HepG2 (cell line): ENCODE measurements around the gene IFIT3. TPM values are rescaled to one million over a fixed set of nuclear protein-coding genes. Genes with fewer than 3 reads are reported as not detected.

Experiments
- ARHGAP35 ChIP-seq: sonication (generic); formaldehyde crosslinking; IDR thresholded peaks from 2 replicates; pipeline ENCODE4 v1.9.0; 2022; ENCODE audit warnings: mild to moderate bottlenecking, inconsistent platforms, moderate library complexity, missing genetic modification reagents, borderline replicate concordance
- ARID5B ChIP-seq: IDR thresholded peaks from 2 replicates; pipeline ENCODE4 v1.4.0; 2020; ENCODE audit warnings: mild to moderate bottlenecking, missing genetic modification reagents
- EED ChIP-seq: sonication (generic); formaldehyde crosslinking; IDR thresholded peaks from 2 replicates; pipeline ENCODE4 v1.5.0; 2020; ENCODE audit warnings: mild to moderate bottlenecking, missing genetic modification reagents
- GLI4 ChIP-seq: sonication (generic); formaldehyde crosslinking; IDR thresholded peaks from 2 replicates; pipeline ENCODE4 v1.5.1; 2020; ENCODE audit warnings: missing genetic modification reagents, mild to moderate bottlenecking, moderate library complexity, borderline replicate concordance
- KAT2B ChIP-seq: fragments of 150-350 bp; IDR thresholded peaks from 2 replicates; pipeline ENCODE4 v1.6.1; 2014; ENCODE audit warnings: low read depth, low read length, borderline replicate concordance
- PATZ1 ChIP-seq: sonication (generic); formaldehyde crosslinking; IDR thresholded peaks from 2 replicates; pipeline ENCODE4 v1.4.0; 2020; ENCODE audit warnings: missing genetic modification reagents
- ZKSCAN8 ChIP-seq: IDR thresholded peaks from 2 replicates; pipeline ENCODE4 v1.6.1; 2016; ENCODE audit warnings: borderline replicate concordance, missing genetic modification reagents, missing compliant biosample characterization
- ZNF205 ChIP-seq: IDR thresholded peaks from 2 replicates; pipeline ENCODE4 v1.6.1; 2018; ENCODE audit warnings: missing biosample characterization, missing genetic modification reagents
- ZSCAN22 ChIP-seq: sonication (generic); formaldehyde crosslinking; IDR thresholded peaks from 2 replicates; pipeline ENCODE4 v1.4.0; 2020; ENCODE audit warnings: mild to moderate bottlenecking, missing genetic modification reagents
- ZSCAN9 ChIP-seq: IDR thresholded peaks from 2 replicates; pipeline ENCODE4 v1.6.1; 2016; ENCODE audit warnings: borderline replicate concordance
- polyA plus RNA-seq, 8 experiments: library from polyadenylated mRNA; depleted of rRNA in 3 of 8; stranded (reverse) in 7 of 8; unstranded in 1 of 8; fragments of >200 nt; fragmentation: Illumina TruSeq in 4 of 8; extraction: Trizol in 4 of 8; gene quantifications; 2 replicates each; pipeline versions ENCODE4 v1.2.1 to v1.2.3, GENCODE V29; 2011 to 2016; ENCODE audit warnings: low read depth in 4 of 8, missing spikeins in 1 of 8, mixed read lengths in 1 of 8; ENCODE audit not compliant: insufficient read depth in 1 of 8
- total RNA-seq, 5 experiments: library from RNA; depleted of rRNA; stranded (reverse); fragments of >200 nt; fragmentation: Illumina TruSeq; extraction: Trizol; gene quantifications; 2 replicates each; pipeline ENCODE4 v1.2.3, GENCODE V29; 2016; ENCODE audit warnings: low read depth in 1 of 5

IFIT3 gene
- total and polyA plus RNA-seq, 2 of the 13 experiments (the other 11 are each of a cell fraction or from before 2014, with no cell fraction given): 0.48 to 3.1 TPM

- TF ChIP-seq ARID5B: no peak
- TF ChIP-seq ARHGAP35: no peak
- no peak for TF ChIP-seq ZSCAN22 (CRISPR knock-in tag)
- no peak for TF ChIP-seq ZSCAN9 (CRISPR knock-in tag)
- no peak for TF ChIP-seq PATZ1 (CRISPR knock-in tag)
- no peak for TF ChIP-seq EED (CRISPR knock-in tag)
- TF ChIP-seq ZKSCAN8 (CRISPR knock-in tag): no peak
- no peak for TF ChIP-seq GLI4 (CRISPR knock-in tag)
- no peak for TF ChIP-seq KAT2B
- TF ChIP-seq ZNF205: no peak
Measured at GRCh38 chr10:89362929-89363328, 35.1 kb downstream of the IFIT3 start (continued).
